Measurements from ENCODE around the gene DUSP22. TPM values are rescaled to one million over a fixed set of nuclear protein-coding genes. Genes with fewer than 3 reads are reported as not detected.

The DUSP22 gene
- polyA plus RNA-seq, 1 of the 3 experiments (the other 2 are of a cell fraction), result 6.8 TPM

DNA sequence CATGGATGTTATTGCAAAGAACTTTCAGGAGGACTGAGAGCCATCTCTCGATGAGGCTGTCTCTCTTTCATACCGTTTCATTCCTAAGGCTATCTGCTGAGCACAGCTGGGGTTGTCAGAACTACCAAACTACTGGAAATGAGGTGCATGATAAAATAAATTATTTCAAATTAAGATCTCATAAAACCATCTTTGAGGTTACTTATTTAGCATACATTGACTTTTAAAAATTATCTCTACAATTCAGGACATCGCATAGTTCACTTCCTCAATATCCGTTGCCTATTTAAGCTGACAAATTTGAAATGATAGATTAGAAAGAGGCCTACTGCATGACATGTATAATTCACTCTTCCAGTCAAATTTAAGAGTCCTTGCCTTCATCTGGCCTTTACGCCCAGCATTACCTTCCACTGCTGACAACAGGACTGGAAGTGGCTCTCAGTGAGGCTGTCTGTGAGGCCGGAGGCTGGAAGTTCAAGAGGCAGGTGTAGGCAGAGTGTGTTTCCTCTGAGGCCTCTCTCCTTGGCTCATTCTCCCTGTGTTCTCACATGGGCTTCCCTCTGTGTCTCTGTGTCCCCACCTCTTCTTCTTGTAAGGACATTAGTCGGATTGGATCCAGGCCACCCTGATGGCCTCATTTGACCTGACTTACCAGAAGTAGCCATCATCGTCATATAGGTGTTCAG is 12.8 kb upstream of the DUSP22 start:
- POLR2A ChIA-PET, result no interaction called here
- Histone ChIP-seq H3K4me3 (ENCODE audit: low read depth in 2 of 2, low read length in 1 of 2) (no peak overlapping the region), H3K27me3 (ENCODE audit: insufficient read depth) (peaks cover 75% of the 10 kb centered on the region), H3K9ac (no peak overlapping the region), H3K79me2 (ENCODE audit: insufficient read depth) (no peaks in the 10 kb centered on the region), H3K9me3 (no peaks in the 10 kb centered on the region), H3K4me2 (no peak overlapping the region), H3K4me1 (ENCODE audit: control insufficient read depth in 1 of 2, insufficient read depth in 2 of 2, low read depth in 1 of 2, low read length in 1 of 2) (no peaks in the 10 kb centered on the region; a peak in 1 of 4 replicates), H3K9me2 (no peaks in the 10 kb centered on the region), H4K20me1 (ENCODE audit: insufficient read depth) (no peaks in the 10 kb centered on the region), H3K27ac (ENCODE audit: low read depth in 2 of 2, low read length in 1 of 2) (no peak overlapping the region), H3K36me3 (replicated peaks in 1 of 2; ENCODE audit: control insufficient read depth in 1 of 2, insufficient read depth in 2 of 2, low read length in 1 of 2) (no peaks in the 10 kb centered on the region), H2AFZ (ENCODE audit: low read depth) (no peak overlapping the region), H3F3A (replicated peaks; ENCODE audit: insufficient read depth) (no peaks in the 10 kb centered on the region)
- no peak for TF ChIP-seq EP300 (IDR thresholded peaks at IDR 0.05; ENCODE audit: borderline replicate concordance in 1 of 2, low read depth in 1 of 2, low read length in 1 of 2)
- TF ChIP-seq SIN3A (IDR thresholded peaks at IDR 0.05; ENCODE audit: borderline replicate concordance, low read depth, low read length), result no peak
- 17% methylated on average over 8 of the region's 8 CpGs for WGBS (ENCODE audit: low lambda C conversion rate)
- CTCF ChIA-PET, result interaction anchor here (1.6 kb wide), 1 partner anchor 29 kb away, joined by 4 read pairs; no protein-coding TSS in a partner anchor
- no peak for DNase-seq

DNA sequence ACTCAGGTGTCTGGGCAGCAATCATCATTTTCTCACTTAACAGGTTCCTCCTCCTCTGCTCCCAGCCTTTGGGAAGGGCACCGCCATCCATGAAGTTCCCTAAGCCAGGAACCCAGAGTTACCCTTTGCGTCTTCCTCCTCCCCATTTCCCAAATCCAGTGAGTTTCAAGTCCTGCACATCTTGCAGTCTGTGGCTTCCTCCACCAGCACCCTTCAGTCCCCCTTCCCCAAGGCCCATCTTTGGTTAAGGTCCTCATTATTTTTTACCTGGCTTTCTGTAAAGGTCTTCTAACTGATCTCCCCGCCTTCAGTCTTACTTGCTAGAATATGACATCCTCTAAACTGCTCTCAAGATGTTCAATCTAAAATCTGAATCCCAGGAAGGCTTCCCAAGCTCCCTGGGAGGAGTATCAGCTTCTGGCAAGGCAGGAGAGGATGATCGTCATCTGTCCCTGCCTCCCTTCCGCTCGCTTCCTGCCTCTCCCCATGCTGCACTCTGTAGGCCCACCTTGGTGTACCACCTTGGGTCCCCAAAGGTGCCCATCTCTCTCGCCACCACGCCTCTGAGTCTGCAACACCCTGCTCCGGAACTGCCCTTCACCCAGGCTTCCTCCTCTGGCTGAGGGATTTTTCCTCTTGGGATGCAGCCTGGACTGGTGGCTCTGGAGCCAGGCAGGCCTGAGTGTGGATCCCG is 11.4 kb upstream of the DUSP22 start:
- ChIA-PET CTCF (interaction anchor here (1.0 kb wide), 1 partner anchor 15 kb away, joined by 3 read pairs; no protein-coding TSS in a partner anchor), POLR2A (no interaction called here)
- Histone ChIP-seq H3K27ac (ENCODE audit: low read depth in 2 of 2, low read length in 1 of 2) (no peak overlapping the region), H2AFZ (ENCODE audit: low read depth) (no peak overlapping the region), H3K9ac (no peak overlapping the region), H3K4me3 (ENCODE audit: low read depth in 2 of 2, low read length in 1 of 2) (no peak overlapping the region), H3K27me3 (ENCODE audit: insufficient read depth) (peaks cover 89% of the 10 kb centered on the region), H3K36me3 (replicated peaks in 1 of 2; ENCODE audit: control insufficient read depth in 1 of 2, insufficient read depth in 2 of 2, low read length in 1 of 2) (no peaks in the 10 kb centered on the region), H4K20me1 (ENCODE audit: insufficient read depth) (no peaks in the 10 kb centered on the region), H3K79me2 (ENCODE audit: insufficient read depth) (no peaks in the 10 kb centered on the region), H3K4me2 (no peak overlapping the region), H3F3A (replicated peaks; ENCODE audit: insufficient read depth) (no peaks in the 10 kb centered on the region), H3K4me1 (ENCODE audit: control insufficient read depth in 1 of 2, insufficient read depth in 2 of 2, low read depth in 1 of 2, low read length in 1 of 2) (no peaks in the 10 kb centered on the region; a peak in 1 of 4 replicates), H3K9me2 (no peaks in the 10 kb centered on the region), H3K9me3 (no peaks in the 10 kb centered on the region)
- DNase-seq, result no peak
- TF ChIP-seq, protein P1, sequence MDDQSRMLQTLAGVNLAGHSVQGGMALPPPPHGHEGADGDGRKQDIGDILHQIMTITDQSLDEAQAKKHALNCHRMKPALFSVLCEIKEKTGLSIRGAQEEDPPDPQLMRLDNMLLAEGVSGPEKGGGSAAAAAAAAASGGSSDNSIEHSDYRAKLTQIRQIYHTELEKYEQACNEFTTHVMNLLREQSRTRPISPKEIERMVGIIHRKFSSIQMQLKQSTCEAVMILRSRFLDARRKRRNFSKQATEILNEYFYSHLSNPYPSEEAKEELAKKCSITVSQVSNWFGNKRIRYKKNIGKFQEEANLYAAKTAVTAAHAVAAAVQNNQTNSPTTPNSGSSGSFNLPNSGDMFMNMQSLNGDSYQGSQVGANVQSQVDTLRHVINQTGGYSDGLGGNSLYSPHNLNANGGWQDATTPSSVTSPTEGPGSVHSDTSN (IDR thresholded peaks at IDR 0.05), result no peak
- no peak for TF ChIP-seq SIN3A (IDR thresholded peaks at IDR 0.05; ENCODE audit: borderline replicate concordance, low read depth, low read length)
- TF ChIP-seq RAD21 (IDR thresholded peaks at IDR 0.05; ENCODE audit: low read length), result no peak
- TF ChIP-seq TEAD4 (IDR thresholded peaks at IDR 0.05; ENCODE audit: borderline replicate concordance, insufficient read depth), result no peak
- TF ChIP-seq JUND (IDR thresholded peaks at IDR 0.05), result no peak
- no peak for TF ChIP-seq EP300 (IDR thresholded peaks at IDR 0.05; ENCODE audit: borderline replicate concordance in 1 of 2, low read depth in 1 of 2, low read length in 1 of 2)
- no peak for TF ChIP-seq GABPA (IDR thresholded peaks at IDR 0.05; ENCODE audit: low read depth)
- TF ChIP-seq FOSL2 (IDR thresholded peaks at IDR 0.05; ENCODE audit: borderline replicate concordance, low read depth), result no peak
- TF ChIP-seq, protein P2, sequence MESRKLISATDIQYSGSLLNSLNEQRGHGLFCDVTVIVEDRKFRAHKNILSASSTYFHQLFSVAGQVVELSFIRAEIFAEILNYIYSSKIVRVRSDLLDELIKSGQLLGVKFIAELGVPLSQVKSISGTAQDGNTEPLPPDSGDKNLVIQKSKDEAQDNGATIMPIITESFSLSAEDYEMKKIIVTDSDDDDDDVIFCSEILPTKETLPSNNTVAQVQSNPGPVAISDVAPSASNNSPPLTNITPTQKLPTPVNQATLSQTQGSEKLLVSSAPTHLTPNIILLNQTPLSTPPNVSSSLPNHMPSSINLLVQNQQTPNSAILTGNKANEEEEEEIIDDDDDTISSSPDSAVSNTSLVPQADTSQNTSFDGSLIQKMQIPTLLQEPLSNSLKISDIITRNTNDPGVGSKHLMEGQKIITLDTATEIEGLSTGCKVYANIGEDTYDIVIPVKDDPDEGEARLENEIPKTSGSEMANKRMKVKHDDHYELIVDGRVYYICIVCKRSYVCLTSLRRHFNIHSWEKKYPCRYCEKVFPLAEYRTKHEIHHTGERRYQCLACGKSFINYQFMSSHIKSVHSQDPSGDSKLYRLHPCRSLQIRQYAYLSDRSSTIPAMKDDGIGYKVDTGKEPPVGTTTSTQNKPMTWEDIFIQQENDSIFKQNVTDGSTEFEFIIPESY (IDR thresholded peaks at IDR 0.05; ENCODE audit: borderline replicate concordance, low read depth), result no peak
- no peak for TF ChIP-seq TCF12 (IDR thresholded peaks at IDR 0.05)
- TF ChIP-seq EZH2phosphoT487 (IDR thresholded peaks at IDR 0.05; ENCODE audit: borderline replicate concordance, low read depth), result no peak
- no peak for TF ChIP-seq POLR2AphosphoS5 (IDR thresholded peaks at IDR 0.05; ENCODE audit: low read depth, low read length)
- 40% methylated on average over 10 of the region's 10 CpGs for WGBS (ENCODE audit: low lambda C conversion rate)
